GM12874 (cell line): Measurements from ENCODE around the gene AP4B1.

Experiments
- TF ChIP-seq, protein P1 (sequence below): IDR thresholded peaks from 2 replicates; pipeline ENCODE4 v1.5.1; 2011; ENCODE audit warnings: low read depth, mild to moderate bottlenecking, control low read depth, low read length, moderate library complexity; ENCODE audit not compliant: insufficient read depth

Gene AP4B1

DNA sequence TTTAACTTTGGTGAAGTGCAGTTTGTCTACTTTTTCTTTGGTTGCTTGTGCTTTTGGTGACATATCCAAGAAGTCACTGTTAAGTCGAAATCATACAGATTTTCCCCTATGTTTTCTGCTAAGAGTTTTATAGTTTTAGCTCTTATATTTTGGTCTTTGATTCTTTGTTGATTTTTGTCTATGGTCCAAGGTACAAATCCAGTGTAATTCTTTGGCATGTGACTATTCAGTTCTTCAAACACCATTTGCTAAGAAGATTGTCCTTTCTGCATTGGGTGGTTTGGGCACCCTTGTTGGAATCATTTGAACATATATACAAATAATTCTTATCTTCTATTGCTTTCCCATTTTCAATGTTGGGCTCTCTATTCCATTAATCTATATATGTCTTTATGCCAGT, 40.7 kb upstream of the AP4B1 start:
- TF ChIP-seq, protein P1, sequence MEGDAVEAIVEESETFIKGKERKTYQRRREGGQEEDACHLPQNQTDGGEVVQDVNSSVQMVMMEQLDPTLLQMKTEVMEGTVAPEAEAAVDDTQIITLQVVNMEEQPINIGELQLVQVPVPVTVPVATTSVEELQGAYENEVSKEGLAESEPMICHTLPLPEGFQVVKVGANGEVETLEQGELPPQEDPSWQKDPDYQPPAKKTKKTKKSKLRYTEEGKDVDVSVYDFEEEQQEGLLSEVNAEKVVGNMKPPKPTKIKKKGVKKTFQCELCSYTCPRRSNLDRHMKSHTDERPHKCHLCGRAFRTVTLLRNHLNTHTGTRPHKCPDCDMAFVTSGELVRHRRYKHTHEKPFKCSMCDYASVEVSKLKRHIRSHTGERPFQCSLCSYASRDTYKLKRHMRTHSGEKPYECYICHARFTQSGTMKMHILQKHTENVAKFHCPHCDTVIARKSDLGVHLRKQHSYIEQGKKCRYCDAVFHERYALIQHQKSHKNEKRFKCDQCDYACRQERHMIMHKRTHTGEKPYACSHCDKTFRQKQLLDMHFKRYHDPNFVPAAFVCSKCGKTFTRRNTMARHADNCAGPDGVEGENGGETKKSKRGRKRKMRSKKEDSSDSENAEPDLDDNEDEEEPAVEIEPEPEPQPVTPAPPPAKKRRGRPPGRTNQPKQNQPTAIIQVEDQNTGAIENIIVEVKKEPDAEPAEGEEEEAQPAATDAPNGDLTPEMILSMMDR: no peak

DNA sequence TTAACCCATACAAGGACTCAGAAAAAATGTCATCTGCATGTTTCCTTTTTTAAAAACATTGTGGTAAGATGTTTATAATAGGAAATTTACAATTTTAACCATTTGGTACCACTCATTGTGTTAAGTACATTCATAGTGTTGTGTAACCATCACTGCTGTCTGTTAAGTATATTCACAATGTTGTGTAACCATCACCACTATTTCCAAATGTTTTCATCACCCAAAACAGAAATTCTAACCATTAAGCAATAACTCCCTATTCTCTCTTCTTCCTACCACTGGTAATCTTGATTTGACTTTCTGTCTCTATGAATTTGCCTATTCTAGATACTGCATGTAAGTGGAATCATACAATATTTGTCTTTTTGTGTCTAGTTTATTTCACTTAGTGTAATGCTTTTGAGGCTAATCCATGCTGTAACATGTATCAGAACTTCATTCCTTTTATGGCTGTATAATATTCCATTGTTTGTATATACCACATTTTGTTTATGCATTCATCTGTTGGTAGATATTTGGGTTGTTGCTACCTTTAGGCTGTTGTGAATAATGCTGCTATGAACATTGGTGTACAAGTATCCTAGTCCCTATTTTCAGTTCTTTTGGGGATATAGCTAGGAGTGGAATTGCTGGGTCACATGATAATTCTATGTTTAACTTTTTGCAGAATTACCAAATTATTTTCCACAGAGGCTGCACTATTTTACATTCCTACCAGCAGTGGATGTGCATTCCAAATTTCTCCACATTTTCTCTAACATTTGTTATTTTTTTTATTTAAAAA, 38.6 kb upstream of the AP4B1 start:
- TF ChIP-seq, protein P1: no peak

DNA sequence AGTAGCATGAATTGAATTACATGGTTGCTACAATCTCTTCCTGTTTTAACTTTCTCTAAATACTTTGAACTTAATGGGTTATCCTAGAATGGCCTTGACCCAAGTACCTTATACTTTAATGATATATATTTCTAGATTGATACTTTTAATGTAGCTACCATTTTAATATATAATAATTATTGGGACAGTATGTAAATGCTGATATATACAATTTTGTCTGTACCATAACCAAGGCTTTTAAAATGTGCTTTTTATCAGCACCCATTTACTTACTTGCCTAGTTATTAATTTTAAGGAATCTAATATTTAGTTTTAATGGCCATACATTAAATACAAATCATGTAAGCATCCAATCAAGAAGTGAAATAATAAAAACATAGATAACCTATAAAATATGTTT, 37.9 kb upstream of the AP4B1 start:
- TF ChIP-seq, protein P1: no peak

DNA sequence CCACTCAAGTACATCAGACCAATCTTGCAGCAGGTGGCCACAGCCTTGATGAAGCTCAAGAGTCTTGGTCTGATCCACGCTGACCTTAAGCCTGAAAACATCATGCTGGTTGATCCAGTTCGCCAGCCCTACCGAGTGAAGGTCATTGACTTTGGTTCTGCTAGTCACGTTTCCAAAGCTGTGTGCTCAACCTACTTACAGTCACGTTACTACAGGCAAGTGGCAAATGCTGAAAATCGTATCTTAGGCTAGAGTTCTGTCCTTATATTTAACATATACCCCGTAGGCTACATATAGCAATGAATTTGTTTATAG, 36.6 kb upstream of the AP4B1 start:
- TF ChIP-seq, protein P1: no peak

DNA sequence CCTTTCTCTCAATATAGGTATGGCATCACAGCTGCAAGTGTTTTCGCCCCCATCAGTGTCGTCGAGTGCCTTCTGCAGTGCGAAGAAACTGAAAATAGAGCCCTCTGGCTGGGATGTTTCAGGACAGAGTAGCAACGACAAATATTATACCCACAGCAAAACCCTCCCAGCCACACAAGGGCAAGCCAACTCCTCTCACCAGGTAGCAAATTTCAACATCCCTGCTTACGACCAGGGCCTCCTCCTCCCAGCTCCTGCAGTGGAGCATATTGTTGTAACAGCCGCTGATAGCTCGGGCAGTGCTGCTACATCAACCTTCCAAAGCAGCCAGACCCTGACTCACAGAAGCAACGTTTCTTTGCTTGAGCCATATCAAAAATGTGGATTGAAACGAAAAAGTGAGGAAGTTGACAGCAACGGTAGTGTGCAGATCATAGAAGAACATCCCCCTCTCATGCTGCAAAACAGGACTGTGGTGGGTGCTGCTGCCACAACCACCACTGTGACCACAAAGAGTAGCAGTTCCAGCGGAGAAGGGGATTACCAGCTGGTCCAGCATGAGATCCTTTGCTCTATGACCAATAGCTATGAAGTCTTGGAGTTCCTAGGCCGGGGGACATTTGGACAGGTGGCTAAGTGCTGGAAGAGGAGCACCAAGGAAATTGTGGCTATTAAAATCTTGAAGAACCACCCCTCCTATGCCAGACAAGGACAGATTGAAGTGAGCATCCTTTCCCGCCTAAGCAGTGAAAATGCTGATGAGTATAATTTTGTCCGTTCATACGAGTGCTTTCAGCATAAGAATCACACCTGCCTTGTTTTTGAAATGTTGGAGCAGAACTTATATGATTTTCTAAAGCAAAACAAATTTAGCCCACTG, 36.0 kb upstream of the AP4B1 start:
- TF ChIP-seq, protein P1: no peak

DNA sequence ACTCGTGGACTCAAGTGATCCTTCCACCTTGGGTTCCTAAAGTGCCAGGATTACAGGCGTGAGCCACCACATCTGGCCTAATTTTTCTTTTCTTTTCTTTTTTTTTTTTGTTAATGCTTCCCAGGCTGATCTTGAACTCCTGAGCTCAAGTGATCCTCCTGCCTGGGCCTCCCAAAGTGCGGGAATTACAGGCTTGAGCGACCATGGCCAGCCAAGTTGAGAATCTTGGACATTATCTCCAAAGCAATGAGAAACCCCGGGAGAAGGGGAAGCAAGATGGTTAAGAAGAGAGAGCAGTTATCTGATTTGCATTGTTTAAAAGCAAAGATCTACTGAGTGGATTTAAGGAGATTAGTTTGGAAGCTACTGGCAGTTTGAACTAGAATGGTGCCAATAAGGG, 33.6 kb upstream of the AP4B1 start:
- TF ChIP-seq, protein P1: no peak

DNA sequence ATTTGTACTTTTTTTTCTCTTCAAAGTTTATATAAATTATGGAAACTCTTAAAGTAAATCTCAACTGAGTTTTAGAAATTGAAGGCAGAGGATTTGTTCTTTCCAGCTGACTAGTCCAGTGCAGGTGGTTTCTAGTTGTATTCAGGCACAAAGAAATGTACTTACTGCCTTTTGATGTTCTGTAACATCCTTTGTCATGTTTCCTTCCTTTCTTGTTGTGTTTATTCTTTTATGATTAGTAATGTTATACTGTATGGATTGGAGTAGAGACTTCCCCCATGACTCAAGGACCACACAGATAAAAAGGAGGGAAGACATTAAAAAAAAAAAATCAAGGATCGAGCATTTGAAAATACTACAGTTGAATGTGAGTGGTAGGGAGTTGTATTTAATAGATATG, 32.5 kb upstream of the AP4B1 start:
- TF ChIP-seq, protein P1: no peak
